Measurements from ENCODE around the gene NLGN3. TPM values are rescaled to one million over a fixed set of nuclear protein-coding genes. Genes with fewer than 3 reads are reported as not detected.

NLGN3 gene
- total and polyA plus RNA-seq, 2 experiments from 2014 or later = 6.4 to 10.2 TPM

DNA sequence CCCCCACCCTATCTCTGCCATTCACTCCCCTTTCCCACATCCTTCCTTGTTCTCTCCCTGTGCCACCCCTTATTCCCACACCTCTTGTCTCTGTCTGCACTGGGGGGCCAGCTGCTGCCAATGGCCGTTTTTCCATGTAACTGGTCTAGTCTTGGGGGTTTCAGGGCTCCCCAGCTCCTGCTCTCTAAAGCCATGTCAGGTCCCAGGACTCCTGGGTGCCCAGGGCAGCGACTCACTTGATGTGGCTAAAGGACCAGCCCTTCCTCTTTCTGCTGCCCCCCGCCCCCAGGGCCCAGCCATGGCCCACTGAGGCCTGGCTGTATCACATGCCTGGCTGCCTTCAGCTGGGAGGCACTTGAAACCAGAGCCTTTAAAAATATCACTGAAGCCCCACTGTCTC is 10.0 kb downstream of the NLGN3 start:
- Histone ChIP-seq H3K4me3 (no peak overlapping the region), H3K9me3 (ENCODE audit: low read depth) (no peaks in the 10 kb centered on the region), H3K27me3 (no peaks in the 10 kb centered on the region), H3K36me3 (no peaks in the 10 kb centered on the region), H3K27ac (no peak overlapping the region), H3K4me1 (ENCODE audit: low read depth) (no peaks in the 10 kb centered on the region)
- TF ChIP-seq, protein P1, sequence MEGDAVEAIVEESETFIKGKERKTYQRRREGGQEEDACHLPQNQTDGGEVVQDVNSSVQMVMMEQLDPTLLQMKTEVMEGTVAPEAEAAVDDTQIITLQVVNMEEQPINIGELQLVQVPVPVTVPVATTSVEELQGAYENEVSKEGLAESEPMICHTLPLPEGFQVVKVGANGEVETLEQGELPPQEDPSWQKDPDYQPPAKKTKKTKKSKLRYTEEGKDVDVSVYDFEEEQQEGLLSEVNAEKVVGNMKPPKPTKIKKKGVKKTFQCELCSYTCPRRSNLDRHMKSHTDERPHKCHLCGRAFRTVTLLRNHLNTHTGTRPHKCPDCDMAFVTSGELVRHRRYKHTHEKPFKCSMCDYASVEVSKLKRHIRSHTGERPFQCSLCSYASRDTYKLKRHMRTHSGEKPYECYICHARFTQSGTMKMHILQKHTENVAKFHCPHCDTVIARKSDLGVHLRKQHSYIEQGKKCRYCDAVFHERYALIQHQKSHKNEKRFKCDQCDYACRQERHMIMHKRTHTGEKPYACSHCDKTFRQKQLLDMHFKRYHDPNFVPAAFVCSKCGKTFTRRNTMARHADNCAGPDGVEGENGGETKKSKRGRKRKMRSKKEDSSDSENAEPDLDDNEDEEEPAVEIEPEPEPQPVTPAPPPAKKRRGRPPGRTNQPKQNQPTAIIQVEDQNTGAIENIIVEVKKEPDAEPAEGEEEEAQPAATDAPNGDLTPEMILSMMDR (IDR thresholded peaks at IDR 0.05; ENCODE audit: low read depth, low read length) = no peak
- no peak for DNase-seq (ENCODE audit: low read depth in 1 of 2, low spot score in 1 of 2)

DNA sequence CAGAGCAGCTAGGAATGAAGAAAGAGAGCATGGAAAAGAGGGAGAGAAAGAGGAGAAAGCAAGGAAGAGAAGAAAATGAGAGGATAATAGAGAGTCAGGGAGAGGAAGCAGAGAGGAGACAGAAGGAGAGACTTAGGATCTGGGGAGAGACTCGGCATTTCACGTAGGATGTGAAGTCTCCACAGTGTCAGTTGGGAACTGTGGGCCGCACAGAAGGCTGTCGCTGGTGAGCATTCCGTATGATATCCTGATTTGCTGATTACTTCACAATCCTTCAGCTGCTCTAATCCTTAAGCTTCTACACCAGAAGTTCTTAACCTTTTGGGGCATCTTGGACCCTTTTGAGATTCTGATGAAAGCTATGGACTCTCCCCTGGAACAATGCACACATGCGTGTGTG is 14.0 kb downstream of the NLGN3 start:
- H3K4me3 ChIP-seq = no peak overlapping the region
- H3K9me3 ChIP-seq (ENCODE audit: low read depth) = no peaks in the 10 kb centered on the region
- no peaks in the 10 kb centered on the region for H3K27me3 ChIP-seq
- TF ChIP-seq, protein P1 (IDR thresholded peaks at IDR 0.05; ENCODE audit: low read depth, low read length) = no peak
- no peaks in the 10 kb centered on the region for H3K36me3 ChIP-seq
- no peak overlapping the region for H3K27ac ChIP-seq
- no peak for DNase-seq (ENCODE audit: low read depth in 1 of 2, low spot score in 1 of 2)
- no peaks in the 10 kb centered on the region for H3K4me1 ChIP-seq (ENCODE audit: low read depth)

DNA sequence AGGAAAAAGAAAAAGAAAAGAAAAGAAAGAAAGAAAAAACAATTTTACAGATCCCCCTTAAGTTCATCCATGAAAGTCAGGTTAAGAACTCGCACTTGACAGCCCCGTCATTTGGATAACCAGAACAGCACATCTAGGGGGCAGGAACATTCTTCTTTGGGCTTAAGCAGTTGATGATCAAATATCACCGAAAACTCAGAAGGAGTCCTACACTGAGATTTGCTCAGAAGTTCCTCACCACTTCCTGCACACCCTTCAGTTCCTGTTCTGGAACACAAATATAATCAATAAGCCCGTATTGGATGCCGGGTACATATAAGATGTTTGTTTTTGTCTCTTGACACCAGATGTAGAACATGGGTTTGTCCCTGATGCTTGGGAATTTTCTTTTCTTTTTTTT is 14.7 kb downstream of the NLGN3 start:
- Histone ChIP-seq H3K4me1 (ENCODE audit: low read depth) (no peaks in the 10 kb centered on the region), H3K36me3 (no peaks in the 10 kb centered on the region), H3K27ac (no peak overlapping the region), H3K9me3 (ENCODE audit: low read depth) (no peaks in the 10 kb centered on the region), H3K27me3 (no peaks in the 10 kb centered on the region), H3K4me3 (no peak overlapping the region)
- TF ChIP-seq, protein P1 (IDR thresholded peaks at IDR 0.05; ENCODE audit: low read depth, low read length) = no peak
- no peak for DNase-seq (ENCODE audit: low read depth in 1 of 2, low spot score in 1 of 2)

DNA sequence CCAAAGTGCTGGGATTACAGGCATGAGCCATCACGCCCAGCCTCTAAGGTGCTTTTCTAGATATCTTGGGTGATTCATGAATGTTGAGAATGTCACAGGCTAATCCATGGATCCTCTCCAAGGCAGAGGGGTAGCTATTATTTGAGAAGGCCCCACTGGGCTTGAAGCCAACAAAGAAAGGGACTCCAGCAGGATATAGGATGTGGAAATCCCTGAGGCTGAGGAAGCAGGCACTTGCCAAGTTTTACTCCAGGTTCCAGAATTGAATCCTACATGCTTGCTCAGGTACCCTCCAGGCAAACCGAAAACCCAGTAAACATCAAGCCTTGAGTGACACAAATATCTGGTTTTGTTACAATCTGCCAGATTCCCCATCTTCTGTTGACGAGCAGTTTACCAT is 15.8 kb downstream of the NLGN3 start:
- TF ChIP-seq, protein P1 (IDR thresholded peaks at IDR 0.05; ENCODE audit: low read depth, low read length) = no peak
- no peaks in the 10 kb centered on the region for H3K4me1 ChIP-seq (ENCODE audit: low read depth)
- H3K27me3 ChIP-seq = no peaks in the 10 kb centered on the region
- H3K27ac ChIP-seq = no peak overlapping the region
- H3K9me3 ChIP-seq (ENCODE audit: low read depth) = no peaks in the 10 kb centered on the region
- no peaks in the 10 kb centered on the region for H3K36me3 ChIP-seq
- no peak overlapping the region for H3K4me3 ChIP-seq
- peak in 1 of 2 donors; percentile 30 for DNase-seq (ENCODE audit: low read depth in 1 of 2, low spot score in 1 of 2)

DNA sequence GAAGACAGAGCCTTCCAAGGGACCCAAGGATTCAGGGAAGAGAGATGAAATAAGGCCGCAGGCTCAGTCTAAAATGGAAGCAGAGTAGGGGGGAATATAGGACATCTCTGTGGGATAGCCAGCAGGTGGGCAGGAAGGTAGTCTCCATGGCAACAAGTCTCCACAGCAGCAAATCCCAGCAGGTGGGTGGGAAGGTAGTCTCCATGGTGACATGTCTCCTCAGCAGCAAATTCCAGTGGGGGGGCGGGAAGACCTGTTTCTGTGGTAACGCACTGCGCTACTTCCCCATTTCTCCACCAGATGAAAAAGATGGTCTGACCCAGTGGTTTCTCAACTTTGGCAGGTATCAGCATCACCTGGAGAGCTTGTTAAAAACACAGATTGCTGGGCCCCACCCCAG is 18.3 kb downstream of the NLGN3 start:
- Histone ChIP-seq H3K9me3 (ENCODE audit: low read depth) (no peaks in the 10 kb centered on the region), H3K27me3 (no peaks in the 10 kb centered on the region), H3K27ac (no peak overlapping the region), H3K4me3 (no peak overlapping the region), H3K4me1 (ENCODE audit: low read depth) (no peaks in the 10 kb centered on the region), H3K36me3 (no peaks in the 10 kb centered on the region)
- DNase-seq (ENCODE audit: low read depth in 1 of 2, low spot score in 1 of 2) = no peak
- TF ChIP-seq, protein P1 (IDR thresholded peaks at IDR 0.05; ENCODE audit: low read depth, low read length) = no peak

DNA sequence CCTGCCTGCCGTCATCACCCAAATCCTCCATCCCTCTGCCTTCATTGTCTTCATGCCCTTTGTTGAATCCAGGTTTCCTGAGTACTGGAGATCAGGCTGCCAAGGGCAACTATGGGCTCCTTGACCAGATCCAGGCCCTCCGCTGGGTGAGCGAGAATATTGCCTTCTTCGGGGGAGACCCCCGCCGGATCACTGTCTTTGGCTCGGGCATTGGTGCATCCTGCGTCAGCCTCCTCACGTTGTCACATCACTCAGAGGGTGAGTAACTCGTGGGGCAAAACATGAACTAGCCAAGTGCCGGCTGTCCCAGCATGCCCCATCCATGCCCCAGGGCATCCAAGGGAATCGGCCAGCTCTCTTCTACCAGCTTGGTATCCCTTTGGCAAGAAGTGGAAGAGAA is 19.4 kb downstream of the NLGN3 start:
- H3K4me3 ChIP-seq = no peak overlapping the region
- DNase-seq (ENCODE audit: low read depth in 1 of 2, low spot score in 1 of 2) = no peak
- TF ChIP-seq, protein P1 (IDR thresholded peaks at IDR 0.05; ENCODE audit: low read depth, low read length) = no peak
- H3K4me1 ChIP-seq (ENCODE audit: low read depth) = no peaks in the 10 kb centered on the region
- no peaks in the 10 kb centered on the region for H3K27me3 ChIP-seq
- no peaks in the 10 kb centered on the region for H3K36me3 ChIP-seq
- H3K9me3 ChIP-seq (ENCODE audit: low read depth) = no peaks in the 10 kb centered on the region
- no peak overlapping the region for H3K27ac ChIP-seq
